Measurements from ENCODE around the gene CCDC74B.
"Not testable (repeated sequence)": the region's sequence is repeated elsewhere in the genome, so short reads cannot be mapped to it uniquely, and the experiment has no call there.

The CCDC74B gene

DNA sequence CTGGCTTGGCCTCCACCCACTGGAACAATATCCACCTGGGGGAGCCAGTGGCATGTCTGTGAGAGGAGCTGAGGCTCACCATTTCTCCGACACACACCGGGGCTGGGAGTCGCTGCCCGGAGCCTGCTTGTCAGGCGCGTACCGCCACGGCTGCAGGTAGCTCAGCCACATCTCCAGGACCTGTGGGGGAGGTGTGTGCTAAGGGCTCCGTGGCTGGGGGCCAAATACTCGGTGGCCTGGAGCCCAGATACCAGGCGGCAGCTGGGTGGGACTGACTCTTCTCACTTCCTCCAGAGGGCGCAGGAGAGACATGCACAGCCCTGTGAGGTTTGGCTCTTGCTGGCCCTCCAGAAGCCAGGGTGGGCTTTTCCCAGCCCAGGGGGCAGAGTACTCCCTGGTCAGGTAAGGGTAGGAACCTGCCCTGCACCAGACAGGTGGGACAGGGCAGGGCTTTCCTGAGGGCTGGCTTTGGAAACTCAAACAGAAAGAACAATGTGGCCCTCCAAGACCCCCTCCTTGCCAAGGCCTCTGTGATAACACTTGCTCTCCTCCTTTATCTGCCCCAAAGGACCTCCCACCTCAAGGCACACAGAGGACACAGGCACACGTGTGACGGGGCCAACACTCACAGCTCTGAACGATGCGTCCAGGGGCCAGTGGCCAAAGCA is 11.2 kb upstream of the CCDC74B start:
- H3K4me3 ChIP-seq (ENCODE audit: low read depth, low read length) = not testable (repeated sequence)
- DNase-seq (ENCODE audit: low read depth) = peak; percentile 50
- TF ChIP-seq, protein P1, sequence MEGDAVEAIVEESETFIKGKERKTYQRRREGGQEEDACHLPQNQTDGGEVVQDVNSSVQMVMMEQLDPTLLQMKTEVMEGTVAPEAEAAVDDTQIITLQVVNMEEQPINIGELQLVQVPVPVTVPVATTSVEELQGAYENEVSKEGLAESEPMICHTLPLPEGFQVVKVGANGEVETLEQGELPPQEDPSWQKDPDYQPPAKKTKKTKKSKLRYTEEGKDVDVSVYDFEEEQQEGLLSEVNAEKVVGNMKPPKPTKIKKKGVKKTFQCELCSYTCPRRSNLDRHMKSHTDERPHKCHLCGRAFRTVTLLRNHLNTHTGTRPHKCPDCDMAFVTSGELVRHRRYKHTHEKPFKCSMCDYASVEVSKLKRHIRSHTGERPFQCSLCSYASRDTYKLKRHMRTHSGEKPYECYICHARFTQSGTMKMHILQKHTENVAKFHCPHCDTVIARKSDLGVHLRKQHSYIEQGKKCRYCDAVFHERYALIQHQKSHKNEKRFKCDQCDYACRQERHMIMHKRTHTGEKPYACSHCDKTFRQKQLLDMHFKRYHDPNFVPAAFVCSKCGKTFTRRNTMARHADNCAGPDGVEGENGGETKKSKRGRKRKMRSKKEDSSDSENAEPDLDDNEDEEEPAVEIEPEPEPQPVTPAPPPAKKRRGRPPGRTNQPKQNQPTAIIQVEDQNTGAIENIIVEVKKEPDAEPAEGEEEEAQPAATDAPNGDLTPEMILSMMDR (IDR thresholded peaks at IDR 0.05; ENCODE audit: low read depth, low read length) = peak; percentile 53

DNA sequence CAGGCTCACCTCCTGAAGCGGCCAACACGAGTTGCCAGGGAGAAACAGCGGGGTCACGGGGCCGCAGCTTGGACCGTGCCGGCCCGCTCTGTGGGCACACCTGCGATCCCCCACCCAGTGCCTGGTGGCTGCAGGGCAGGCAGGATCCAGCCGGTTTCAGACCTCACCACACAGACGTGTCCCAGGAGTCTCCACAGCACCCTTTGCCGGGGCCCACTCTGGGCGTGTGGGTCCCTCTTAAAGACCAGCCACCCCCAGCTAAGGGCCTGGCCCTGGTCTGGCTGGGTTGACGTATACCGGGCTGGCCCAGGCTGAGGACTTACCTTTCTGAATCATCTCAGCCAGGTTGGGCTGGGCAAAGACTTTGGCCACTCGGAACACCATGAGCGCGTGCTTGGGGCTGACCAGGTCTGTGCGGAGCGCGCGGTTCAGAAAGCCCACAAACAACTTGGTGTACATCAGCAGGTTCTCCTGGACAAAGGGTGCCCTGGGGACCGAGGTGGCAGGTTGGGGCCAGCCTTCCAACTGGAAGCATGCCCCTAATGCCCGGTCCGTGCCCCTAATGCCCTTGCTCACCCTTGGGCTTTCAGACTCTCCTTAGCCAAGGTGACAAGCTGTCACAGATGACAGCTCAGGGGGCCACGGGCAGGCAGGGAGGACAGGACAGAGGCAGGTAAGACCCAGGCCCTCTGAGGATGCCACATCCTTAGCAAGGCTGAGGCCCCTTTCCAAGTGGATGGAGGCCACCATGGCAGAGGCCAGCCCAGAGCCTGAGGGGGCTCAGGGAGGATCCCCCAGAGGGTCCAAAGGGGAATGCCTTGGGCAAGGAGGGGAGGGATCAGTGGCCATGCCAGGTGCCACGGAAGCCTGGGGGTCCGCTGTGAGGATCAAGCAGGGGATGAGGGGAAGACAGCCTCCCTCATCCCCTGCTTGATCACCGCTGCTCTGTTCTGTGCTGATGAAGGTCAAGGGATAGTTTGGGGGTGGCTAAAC is 10.2 kb upstream of the CCDC74B start:
- TF ChIP-seq MYC (IDR thresholded peaks at IDR 0.05; ENCODE audit: low read depth, low read length) (no peak), POLR2A (IDR thresholded peaks at IDR 0.05; ENCODE audit: extremely low read depth, insufficient read length) (no peak)
- TF ChIP-seq, protein P1 (IDR thresholded peaks at IDR 0.05; ENCODE audit: low read depth, low read length) = no peak
- TF ChIP-seq, protein P2, sequence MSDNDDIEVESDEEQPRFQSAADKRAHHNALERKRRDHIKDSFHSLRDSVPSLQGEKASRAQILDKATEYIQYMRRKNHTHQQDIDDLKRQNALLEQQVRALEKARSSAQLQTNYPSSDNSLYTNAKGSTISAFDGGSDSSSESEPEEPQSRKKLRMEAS (IDR thresholded peaks at IDR 0.05; ENCODE audit: low read depth, low read length) = no peak
- H3K4me3 ChIP-seq (ENCODE audit: low read depth, low read length) = no peak overlapping the region
- no peak for DNase-seq (ENCODE audit: low read depth)

DNA sequence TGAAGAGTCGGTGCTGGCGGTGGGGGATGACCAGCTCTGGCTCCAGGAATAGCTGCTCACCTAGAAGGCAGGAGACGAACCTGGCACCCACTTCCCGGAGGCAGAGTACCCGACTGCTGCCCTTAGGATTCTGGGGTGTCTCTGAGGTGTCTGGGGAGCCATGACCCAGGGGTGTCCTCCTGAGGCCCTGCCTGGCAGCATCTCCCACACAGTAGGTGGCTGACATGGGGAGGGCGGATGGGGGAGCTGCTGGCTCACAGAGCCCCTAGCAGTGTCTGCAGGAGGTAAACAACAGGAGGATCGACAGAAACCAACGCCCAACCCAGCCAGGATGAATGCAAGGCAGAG is 9.5 kb upstream of the CCDC74B start:
- not testable (repeated sequence) for DNase-seq (ENCODE audit: low read depth); H3K4me3 ChIP-seq (ENCODE audit: low read depth, low read length)

DNA sequence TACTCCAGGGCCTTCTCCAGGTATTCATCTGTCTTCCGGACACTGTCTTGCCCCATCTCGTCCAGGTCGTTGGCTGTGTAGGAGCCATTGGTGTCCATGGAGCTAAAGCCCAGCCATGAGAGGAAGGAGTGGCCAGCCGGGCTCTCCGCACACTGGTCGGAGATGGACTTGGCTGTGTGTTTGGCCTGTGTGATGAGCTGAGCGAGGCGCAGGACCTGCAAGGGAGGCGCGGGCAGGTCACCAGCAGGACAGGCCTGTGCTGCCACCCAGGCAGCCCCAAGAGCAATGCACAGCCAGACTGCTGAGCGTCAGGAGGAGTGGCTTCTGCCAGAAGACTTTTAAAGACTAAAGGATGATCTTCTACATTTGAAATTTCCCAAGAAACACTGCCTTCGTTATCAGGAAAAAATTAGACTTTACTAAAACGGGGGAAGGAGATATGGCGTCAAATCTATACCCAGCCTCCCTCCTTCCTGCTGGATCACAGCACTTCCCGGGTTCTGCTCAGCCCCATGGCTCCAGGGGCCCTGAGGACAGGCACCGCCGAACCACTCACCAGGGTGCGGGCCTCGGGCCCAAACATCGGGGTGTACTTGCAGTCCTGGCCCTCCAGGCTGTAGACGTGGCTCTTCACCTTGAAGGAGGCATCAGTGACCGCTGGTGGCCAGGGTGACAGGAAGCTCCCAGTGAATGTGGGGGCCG is 9.0 kb upstream of the CCDC74B start:
- not testable (repeated sequence) for DNase-seq (ENCODE audit: low read depth)

DNA sequence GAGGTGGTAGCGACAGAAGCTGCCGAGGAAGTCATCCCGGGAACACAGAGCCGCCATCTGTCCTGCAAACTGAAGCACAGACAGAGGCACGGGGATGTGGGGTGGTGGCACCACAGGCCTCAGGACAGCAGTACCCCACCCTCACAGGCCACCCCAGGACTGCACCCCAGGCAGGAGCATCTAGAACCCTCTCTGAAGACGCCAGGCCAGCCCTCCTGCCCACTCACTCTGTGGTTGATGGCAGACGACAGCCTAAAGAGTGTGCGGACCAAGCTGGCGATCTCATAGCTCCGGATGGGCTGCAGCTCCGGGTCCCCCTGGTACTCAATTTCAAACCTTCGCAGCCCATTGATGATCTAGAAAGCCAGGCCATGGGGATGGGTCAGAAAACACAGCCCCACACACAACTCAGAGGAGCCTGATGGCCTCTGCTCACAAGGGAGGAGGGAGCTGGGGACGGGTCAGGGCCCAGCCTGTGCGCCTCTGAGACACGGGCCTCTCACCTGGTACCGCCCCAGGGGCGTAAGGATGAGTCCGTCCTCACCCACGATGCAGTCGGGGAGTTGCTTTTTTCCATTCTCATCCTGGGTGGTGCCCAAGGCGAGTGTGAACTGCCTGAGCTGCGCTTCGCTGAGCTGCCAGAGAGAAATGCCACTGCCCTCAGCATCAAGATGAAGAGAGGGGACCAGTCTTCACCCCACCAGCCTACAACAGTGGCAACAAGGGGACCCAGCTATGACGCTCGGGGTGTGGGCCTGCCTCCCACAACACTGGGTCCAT is 8.1 kb upstream of the CCDC74B start:
- no peak for TF ChIP-seq MYC (IDR thresholded peaks at IDR 0.05; ENCODE audit: low read depth, low read length)
- TF ChIP-seq, protein P2 (IDR thresholded peaks at IDR 0.05; ENCODE audit: low read depth, low read length) = no peak
- no peak for TF ChIP-seq POLR2A (IDR thresholded peaks at IDR 0.05; ENCODE audit: extremely low read depth, insufficient read length)
- TF ChIP-seq, protein P1 (IDR thresholded peaks at IDR 0.05; ENCODE audit: low read depth, low read length) = no peak

More for the DNA sequence above, 9.0 kb upstream of the CCDC74B start:
- not testable (repeated sequence) for H3K4me3 ChIP-seq (ENCODE audit: low read depth, low read length)

DNA sequence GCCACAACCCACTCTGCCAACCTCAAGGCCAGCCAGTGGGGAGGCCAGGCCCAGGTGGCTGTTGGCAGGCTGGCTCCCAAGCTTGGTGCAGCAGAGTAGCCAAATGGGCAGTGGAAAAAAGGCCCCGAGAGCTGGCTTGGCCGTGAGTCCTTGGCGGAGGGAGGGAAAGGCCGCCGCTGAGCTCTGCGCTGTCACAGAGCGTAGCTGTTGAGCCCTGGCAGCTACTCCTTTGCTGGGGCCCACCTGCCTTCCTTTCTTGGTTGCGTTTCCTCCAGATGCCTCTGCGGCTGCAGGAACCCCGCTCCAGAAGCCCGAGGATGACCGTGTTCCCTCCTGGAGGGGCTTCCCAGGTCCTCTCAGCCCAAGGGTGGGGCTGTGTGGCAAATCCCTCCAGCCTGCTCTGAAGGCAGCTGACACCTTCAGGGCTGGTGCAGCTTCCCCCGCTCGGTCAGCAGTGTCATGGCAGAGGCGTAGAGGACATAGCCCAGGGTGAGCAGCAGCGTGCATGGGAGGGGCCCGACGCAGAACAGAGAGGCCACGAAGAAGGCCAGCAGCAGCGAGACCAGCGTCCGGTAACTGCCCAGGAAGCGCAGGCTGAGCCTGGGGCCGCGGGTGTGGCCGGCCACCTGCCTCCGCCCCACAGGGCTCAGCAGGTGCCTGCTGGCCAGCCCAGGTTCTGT is 7.4 kb upstream of the CCDC74B start:
- H3K4me3 ChIP-seq (ENCODE audit: low read depth, low read length); DNase-seq (ENCODE audit: low read depth): not testable (repeated sequence)

More for the DNA sequence above, 8.1 kb upstream of the CCDC74B start:
- DNase-seq (ENCODE audit: low read depth) = no peak
- H3K4me3 ChIP-seq (ENCODE audit: low read depth, low read length) = no peak overlapping the region

DNA sequence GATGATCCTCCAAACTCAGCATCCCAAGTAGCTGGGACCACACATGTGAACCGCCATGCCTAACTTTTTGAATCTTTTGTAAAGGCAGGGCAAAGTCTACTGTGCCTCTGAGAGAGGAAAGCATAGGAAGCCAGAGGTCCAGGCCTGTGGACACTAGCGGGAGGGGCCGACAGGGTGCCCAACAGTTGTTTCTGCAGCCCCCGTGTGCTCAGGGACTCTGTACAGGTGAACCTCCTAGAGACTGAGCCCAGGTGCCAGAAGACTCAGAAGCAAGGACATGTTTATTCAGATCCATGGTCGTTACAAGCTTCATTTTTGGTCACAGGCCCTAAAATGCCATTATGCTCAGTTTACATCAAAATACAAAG is 6.2 kb upstream of the CCDC74B start:
- DNase-seq (ENCODE audit: low read depth); H3K4me3 ChIP-seq (ENCODE audit: low read depth, low read length): not testable (repeated sequence)

Measured in NB4 (cell line).